Fibroblast of the aortic adventitia (primary cell): ENCODE measurements around the gene SH3GL2. TPM values are rescaled to one million over a fixed set of nuclear protein-coding genes. Genes with fewer than 3 reads are reported as not detected.

Source experiments
- DNase-seq: peaks from one replicate; pipeline ENCODE4 v3.0.0-alpha.2; 2010; ENCODE audit warnings: low read depth
- H3K4me3 ChIP-seq: 2 replicates; pipeline ENCODE4 v1.5.1; 2011; ENCODE audit warnings: low read depth, mild to moderate bottlenecking, control low read depth, low read length, moderate library complexity
- CTCF ChIP-seq: IDR thresholded peaks from 2 replicates; pipeline ENCODE4 v1.5.1; 2011; ENCODE audit warnings: mild to moderate bottlenecking, low read length, control low read depth, inconsistent platforms; ENCODE audit not compliant: insufficient read depth
- total RNA-seq: library from RNA; depleted of rRNA; stranded (reverse); fragments of >200 nt; gene quantifications from 2 replicates; pipeline ENCODE4 v1.2.3, GENCODE V29; 2012; ENCODE audit warnings: low replicate concordance

The SH3GL2 gene
- total RNA-seq, 1 donor: 0.18 TPM

GRCh38 chr9:17555362-17556054 is 23.4 kb upstream of the SH3GL2 start:
- TF ChIP-seq CTCF: no peak
- no peak overlapping the region for H3K4me3 ChIP-seq
- DNase-seq: no peak

- no peak overlapping the region for H3K4me3 ChIP-seq
- TF ChIP-seq CTCF: no peak
- no peak for DNase-seq
Observed at GRCh38 chr9:17556255-17556654, 22.6 kb upstream of the SH3GL2 start.

GRCh38 chr9:17556935-17557334 is 21.9 kb upstream of the SH3GL2 start:
- no peak for DNase-seq
- no peak for TF ChIP-seq CTCF
- H3K4me3 ChIP-seq: no peak overlapping the region

- no peak for TF ChIP-seq CTCF
- no peak overlapping the region for H3K4me3 ChIP-seq
- no peak for DNase-seq
Observed at GRCh38 chr9:17571825-17572224, 7.0 kb upstream of the SH3GL2 start.

GRCh38 chr9:17574342-17574741 is 4.5 kb upstream of the SH3GL2 start:
- TF ChIP-seq CTCF: no peak
- H3K4me3 ChIP-seq: no peak overlapping the region
- DNase-seq: no peak

- H3K4me3 ChIP-seq: peak overlapping the region; percentile 52
- TF ChIP-seq CTCF: no peak
- no peak for DNase-seq
Observed at GRCh38 chr9:17578577-17578910, 322 bp upstream of the SH3GL2 start.

GRCh38 chr9:17580119-17580518 is 1.3 kb downstream of the SH3GL2 start:
- DNase-seq: no peak
- TF ChIP-seq CTCF: no peak

More at GRCh38 chr9:17580119-17580518, 1.3 kb downstream of the SH3GL2 start:
- H3K4me3 ChIP-seq: no peak overlapping the region
